ENCODE measurements around the gene UPK1B. TPM values are rescaled to one million over a fixed set of nuclear protein-coding genes. Genes with fewer than 3 reads are reported as not detected.

The UPK1B gene
- total RNA-seq, 1 experiment from 2014 or later = 0.42 TPM

- no peak for TF ChIP-seq E2F4 (CRISPR knock-in tag; IDR thresholded peaks at IDR 0.05; ENCODE audit: borderline replicate concordance, low read depth)
Measured at GRCh38 chr3:119211803-119212202, 38.4 kb downstream of the UPK1B start (continued).

- no peaks in the 10 kb centered on the region for H3K4me1 Mint-ChIP-seq
- no peak overlapping the region for H3K4me3 Mint-ChIP-seq
- H3K27me3 Mint-ChIP-seq (ENCODE audit: low read depth) = no peaks in the 10 kb centered on the region
- DNase-seq (ENCODE audit: low spot score) (no peak), ATAC-seq (no peak)
- POLR2A ChIA-PET = interaction anchor here (0.6 kb wide), 1 partner anchor 22 kb away, joined by 5 read pairs; no protein-coding TSS in a partner anchor
- TF ChIP-seq GRHL2 (CRISPR knock-in tag; IDR thresholded peaks at IDR 0.05; ENCODE audit: insufficient replicate concordance, severe bottlenecking) (no peak), MLX (CRISPR knock-in tag; IDR thresholded peaks at IDR 0.05) (no peak)
- H3K36me3 Mint-ChIP-seq = peaks cover 72% of the 10 kb centered on the region
- no peak overlapping the region for H3K27ac Mint-ChIP-seq
- H3K9me3 Mint-ChIP-seq = no peaks in the 10 kb centered on the region
- CTCF ChIA-PET = no interaction called here
Measured at GRCh38 chr3:119219069-119219468, 45.7 kb downstream of the UPK1B start.

- ChIA-PET POLR2A (no interaction called here), CTCF (no interaction called here)
- Mint-ChIP-seq H3K4me1 (no peaks in the 10 kb centered on the region), H3K4me3 (no peak overlapping the region), H3K36me3 (peaks cover 64% of the 10 kb centered on the region), H3K27me3 (ENCODE audit: low read depth) (no peaks in the 10 kb centered on the region), H3K9me3 (no peaks in the 10 kb centered on the region), H3K27ac (peak overlapping the region; percentile 72)
- no peak for TF ChIP-seq EMX1 (CRISPR knock-in tag; IDR thresholded peaks at IDR 0.05)
- TF ChIP-seq E2F5 (CRISPR knock-in tag; IDR thresholded peaks at IDR 0.05) = no peak
- no peak for TF ChIP-seq JUN (CRISPR knock-in tag; IDR thresholded peaks at IDR 0.05)
- no peak for TF ChIP-seq ZNF232 (CRISPR knock-in tag; IDR thresholded peaks at IDR 0.05)
- no peak for TF ChIP-seq AR (CRISPR knock-in tag; IDR thresholded peaks at IDR 0.05)
- TF ChIP-seq RORB (CRISPR knock-in tag; IDR thresholded peaks at IDR 0.05) = no peak
- no peak for TF ChIP-seq CDX4 (CRISPR knock-in tag; IDR thresholded peaks at IDR 0.05; ENCODE audit: borderline replicate concordance)
- no peak for TF ChIP-seq NFYB (CRISPR knock-in tag; conservative IDR thresholded peaks at IDR 0.05; ENCODE audit: low read depth)
- no peak for TF ChIP-seq MLX (CRISPR knock-in tag; IDR thresholded peaks at IDR 0.05)
- TF ChIP-seq ZNF416 (CRISPR knock-in tag; IDR thresholded peaks at IDR 0.05) = no peak
- no peak for TF ChIP-seq GTF2I (CRISPR knock-in tag; conservative IDR thresholded peaks at IDR 0.05)
- no peak for TF ChIP-seq SP1 (CRISPR knock-in tag; conservative IDR thresholded peaks at IDR 0.05)
- TF ChIP-seq SMAD4 (CRISPR knock-in tag; IDR thresholded peaks at IDR 0.05) = no peak
- no peak for TF ChIP-seq AFF4 (CRISPR knock-in tag; IDR thresholded peaks at IDR 0.05; ENCODE audit: borderline replicate concordance)
- DNase-seq (ENCODE audit: low spot score) (no peak), ATAC-seq (no peak)
Measured at GRCh38 chr3:119220198-119220597, 46.8 kb downstream of the UPK1B start.

Data from WTC11 (cell line).